ENCODE data around the gene BICC1. TPM values are rescaled to one million over a fixed set of nuclear protein-coding genes. Genes with fewer than 3 reads are reported as not detected.

BICC1 gene
- total RNA-seq, 2 donors from 2014 or later: 0.27 to 0.40 TPM

DNA sequence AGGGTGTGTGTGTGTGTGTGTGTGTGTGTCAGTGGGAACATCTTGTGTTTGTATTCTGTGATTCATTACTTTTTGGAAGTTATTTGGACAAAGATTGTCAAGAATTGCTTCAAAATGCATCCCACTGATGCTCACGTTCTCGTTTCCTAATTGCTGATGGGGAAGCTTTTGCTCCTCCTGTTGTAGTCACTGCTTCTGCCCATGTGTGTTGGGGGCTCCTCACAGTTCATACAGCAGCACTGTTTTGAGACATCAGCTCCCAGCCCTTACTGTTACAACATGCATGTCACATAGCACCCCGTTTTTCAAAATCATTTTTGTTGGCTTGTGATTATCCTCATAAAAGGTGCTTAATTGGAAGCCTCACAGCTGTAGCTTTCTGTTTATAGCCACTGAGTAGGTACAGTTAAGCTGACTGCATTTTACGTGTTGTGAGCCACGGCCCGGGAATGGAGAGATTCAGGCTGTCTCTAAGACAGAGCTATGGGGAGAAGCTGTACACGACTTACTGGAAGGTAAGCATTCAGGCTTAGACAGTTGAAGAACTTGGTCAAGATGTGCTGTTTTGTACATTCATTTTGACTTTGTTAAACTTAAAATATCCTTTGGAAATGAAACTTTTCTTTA, 87.4 kb downstream of the BICC1 start:
- Mint-ChIP-seq H3K9me3 (peaks cover 28% of the 10 kb centered on the region), H3K4me3 (no peak overlapping the region), H3K27ac (no peak overlapping the region), H3K27me3 (ENCODE audit: insufficient read depth) (no peaks in the 10 kb centered on the region), H3K36me3 (ENCODE audit: low read depth) (peaks cover 3% of the 10 kb centered on the region), H3K4me1 (no peaks in the 10 kb centered on the region)
- no peaks in the 10 kb centered on the region for H3K4me1 ChIP-seq (ENCODE audit: control insufficient read depth, insufficient read depth, low read length)
- no peak overlapping the region for H3K27ac ChIP-seq (ENCODE audit: low read depth, low read length)
- H3K4me3 ChIP-seq (ENCODE audit: low read length): no peak overlapping the region
- H3K27me3 ChIP-seq (ENCODE audit: control insufficient read depth, insufficient read depth, low read length, poor library complexity, severe bottlenecking): no peaks in the 10 kb centered on the region
- no peaks in the 10 kb centered on the region for H3K9me3 ChIP-seq (ENCODE audit: control insufficient read depth, low read length)
- no peak for DNase-seq
- WGBS, 2 experiments (ENCODE audit: insufficient coverage in 1 of 2, insufficient read length in 1 of 2): 91 to 100% methylated on average over 7 of the region's 7 CpGs
- TF ChIP-seq, protein P1, sequence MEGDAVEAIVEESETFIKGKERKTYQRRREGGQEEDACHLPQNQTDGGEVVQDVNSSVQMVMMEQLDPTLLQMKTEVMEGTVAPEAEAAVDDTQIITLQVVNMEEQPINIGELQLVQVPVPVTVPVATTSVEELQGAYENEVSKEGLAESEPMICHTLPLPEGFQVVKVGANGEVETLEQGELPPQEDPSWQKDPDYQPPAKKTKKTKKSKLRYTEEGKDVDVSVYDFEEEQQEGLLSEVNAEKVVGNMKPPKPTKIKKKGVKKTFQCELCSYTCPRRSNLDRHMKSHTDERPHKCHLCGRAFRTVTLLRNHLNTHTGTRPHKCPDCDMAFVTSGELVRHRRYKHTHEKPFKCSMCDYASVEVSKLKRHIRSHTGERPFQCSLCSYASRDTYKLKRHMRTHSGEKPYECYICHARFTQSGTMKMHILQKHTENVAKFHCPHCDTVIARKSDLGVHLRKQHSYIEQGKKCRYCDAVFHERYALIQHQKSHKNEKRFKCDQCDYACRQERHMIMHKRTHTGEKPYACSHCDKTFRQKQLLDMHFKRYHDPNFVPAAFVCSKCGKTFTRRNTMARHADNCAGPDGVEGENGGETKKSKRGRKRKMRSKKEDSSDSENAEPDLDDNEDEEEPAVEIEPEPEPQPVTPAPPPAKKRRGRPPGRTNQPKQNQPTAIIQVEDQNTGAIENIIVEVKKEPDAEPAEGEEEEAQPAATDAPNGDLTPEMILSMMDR (conservative IDR thresholded peaks at IDR 0.05): no peak
- no peak overlapping the region for H3K9ac ChIP-seq (ENCODE audit: extremely low read depth, low read length, poor library complexity, severe bottlenecking)
- H3K36me3 ChIP-seq (ENCODE audit: control insufficient read depth, insufficient read depth, low read length): no peaks in the 10 kb centered on the region

DNA sequence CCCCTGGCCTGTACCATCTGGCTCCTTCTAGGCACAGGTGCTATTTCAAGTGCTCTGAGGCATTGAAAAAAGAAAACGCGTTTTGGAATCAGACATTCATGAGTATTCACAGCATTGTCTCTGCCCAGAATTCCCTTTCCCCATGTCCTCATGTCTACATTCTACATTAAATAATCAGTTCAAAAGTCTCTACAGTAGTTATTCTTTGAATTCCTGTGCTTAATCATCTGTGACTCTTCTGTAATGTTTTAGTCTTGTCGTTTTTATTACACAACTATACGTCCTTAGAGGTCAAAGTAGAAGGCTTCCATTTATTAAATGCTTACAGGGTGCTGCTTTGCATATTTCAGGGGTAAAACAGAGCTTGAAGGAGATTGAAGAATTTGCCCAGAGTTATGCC, 95.7 kb downstream of the BICC1 start:
- WGBS, 2 experiments (ENCODE audit: insufficient coverage in 1 of 2, insufficient read length in 1 of 2): 89 to 100% methylated on average over 4 of the region's 4 CpGs
- no peak overlapping the region for H3K9ac ChIP-seq (ENCODE audit: extremely low read depth, low read length, poor library complexity, severe bottlenecking)
- H3K9me3 ChIP-seq (ENCODE audit: control insufficient read depth, low read length): no peaks in the 10 kb centered on the region
- TF ChIP-seq, protein P1 (conservative IDR thresholded peaks at IDR 0.05): no peak
- H3K4me1 ChIP-seq (ENCODE audit: control insufficient read depth, insufficient read depth, low read length): no peaks in the 10 kb centered on the region
- Mint-ChIP-seq H3K9me3 (no peaks in the 10 kb centered on the region), H3K4me1 (no peaks in the 10 kb centered on the region), H3K36me3 (ENCODE audit: low read depth) (no peaks in the 10 kb centered on the region), H3K4me3 (no peak overlapping the region), H3K27me3 (ENCODE audit: insufficient read depth) (no peaks in the 10 kb centered on the region), H3K27ac (no peak overlapping the region)
- no peak overlapping the region for H3K27ac ChIP-seq (ENCODE audit: low read depth, low read length)
- no peaks in the 10 kb centered on the region for H3K27me3 ChIP-seq (ENCODE audit: control insufficient read depth, insufficient read depth, low read length, poor library complexity, severe bottlenecking)
- no peak overlapping the region for H3K4me3 ChIP-seq (ENCODE audit: low read length)
- DNase-seq: no peak
- no peaks in the 10 kb centered on the region for H3K36me3 ChIP-seq (ENCODE audit: control insufficient read depth, insufficient read depth, low read length)

DNA sequence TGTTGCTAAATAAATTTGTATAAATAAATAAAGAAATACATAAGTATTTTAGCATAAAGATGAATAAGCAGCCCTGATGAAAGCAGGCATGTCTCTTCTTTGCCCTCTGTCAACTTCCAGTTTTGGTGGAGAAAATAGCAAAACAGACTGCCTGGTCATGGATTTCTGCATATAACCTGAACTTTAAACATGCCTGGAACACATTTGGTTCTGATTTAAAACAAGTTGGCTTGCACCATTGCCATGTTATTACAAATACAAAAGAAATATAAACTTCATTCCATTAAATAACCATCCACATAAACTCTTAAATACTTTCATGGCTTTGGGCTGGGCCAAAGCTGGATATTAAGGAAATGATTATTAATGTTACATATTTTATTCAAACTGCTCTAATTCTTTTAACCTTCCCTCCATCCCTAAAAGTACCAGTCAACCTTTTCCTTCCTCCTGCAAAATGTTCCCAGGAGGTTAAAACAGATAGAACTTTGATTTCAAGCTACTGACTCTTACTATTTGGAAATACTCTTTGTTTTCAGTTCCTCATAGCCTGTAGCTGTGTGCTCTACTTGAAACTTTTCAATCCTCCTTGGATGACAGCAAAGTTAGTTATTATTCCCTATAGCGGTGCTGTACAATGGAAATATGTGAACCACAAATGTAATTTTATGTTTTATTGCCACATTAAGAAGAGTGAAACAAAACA, 96.3 kb downstream of the BICC1 start:
- Mint-ChIP-seq H3K4me1 (no peaks in the 10 kb centered on the region), H3K27me3 (ENCODE audit: insufficient read depth) (no peaks in the 10 kb centered on the region)

More for the DNA sequence above, 96.3 kb downstream of the BICC1 start:
- H3K27me3 ChIP-seq (ENCODE audit: control insufficient read depth, insufficient read depth, low read length, poor library complexity, severe bottlenecking): no peaks in the 10 kb centered on the region
- H3K9me3 Mint-ChIP-seq: no peaks in the 10 kb centered on the region
- no peak overlapping the region for H3K4me3 Mint-ChIP-seq
- no peak overlapping the region for H3K27ac Mint-ChIP-seq
- TF ChIP-seq, protein P1 (conservative IDR thresholded peaks at IDR 0.05): no peak
- no peaks in the 10 kb centered on the region for H3K36me3 ChIP-seq (ENCODE audit: control insufficient read depth, insufficient read depth, low read length)
- H3K4me1 ChIP-seq (ENCODE audit: control insufficient read depth, insufficient read depth, low read length): no peaks in the 10 kb centered on the region
- no peak overlapping the region for H3K4me3 ChIP-seq (ENCODE audit: low read length)
- WGBS, 2 experiments (ENCODE audit: insufficient coverage in 1 of 2, insufficient read length in 1 of 2): 90% methylated on average over 1 of the region's 1 CpG; no CpG with 5 or more reads in 1 of the 2 experiments
- no peaks in the 10 kb centered on the region for H3K36me3 Mint-ChIP-seq (ENCODE audit: low read depth)
- no peak overlapping the region for H3K9ac ChIP-seq (ENCODE audit: extremely low read depth, low read length, poor library complexity, severe bottlenecking)
- H3K9me3 ChIP-seq (ENCODE audit: control insufficient read depth, low read length): no peaks in the 10 kb centered on the region
- no peak overlapping the region for H3K27ac ChIP-seq (ENCODE audit: low read depth, low read length)
- DNase-seq: no peak

Measured in endodermal cell (in vitro differentiated cells).